Left kidney (tissue), 8 donors: ENCODE measurements around the gene RPL29. TPM values are rescaled to one million over a fixed set of nuclear protein-coding genes. Genes with fewer than 3 reads are reported as not detected.
A peak's percentile ranks its signal among the peaks of the same experiment; 100 is the strongest.
"Not testable (repeated sequence)": the region's sequence is repeated elsewhere in the genome, so short reads cannot be mapped to it uniquely, and the experiment has no call there.

ENCODE experiments used
- DNase-seq: peaks from one replicate; pipeline ENCODE4 v3.0.0-alpha.2; 2013
- long read RNA-seq, 8 donors: transcript quantifications; one replicate each; lab custom pipeline, GENCODE V29; 2026
- polyA plus RNA-seq: library from polyadenylated mRNA; unstranded; fragments of 120-200 nt; gene quantifications from one replicate; pipeline ENCODE4 v1.2.1, GENCODE V29; 2013; ENCODE audit not compliant: insufficient read length

The RPL29 gene
- 1,406 TPM for polyA plus RNA-seq
- long read RNA-seq, donor 1, transcript RPL29-206 (3 exons, 880 nt) = minor isoform, 6 of 888 reads
- long read RNA-seq, donor 1, transcript RPL29-201 (4 exons, 723 nt) = major isoform, 581 of 888 reads
- long read RNA-seq, donor 1, partial matches to known transcripts = 251 of 888 reads
- long read RNA-seq, donor 1, other reads (novel, unspliced or antisense) = 47 of 888 reads
- long read RNA-seq, donor 2, transcript RPL29-206 (3 exons, 880 nt) = minor isoform, 5 of 801 reads
- long read RNA-seq, donor 2, transcript RPL29-201 (4 exons, 723 nt) = major isoform, 560 of 801 reads
- long read RNA-seq, donor 2, partial matches to known transcripts = 179 of 801 reads
- long read RNA-seq, donor 2, other reads (novel, unspliced or antisense) = 54 of 801 reads
- long read RNA-seq, donor 3, transcript RPL29-201 (4 exons, 723 nt) = major isoform, 486 of 603 reads
- long read RNA-seq, donor 3, partial matches to known transcripts = 77 of 603 reads
- long read RNA-seq, donor 3, other reads (novel, unspliced or antisense) = 32 of 603 reads
- long read RNA-seq, donor 4, transcript RPL29-201 (4 exons, 723 nt) = major isoform, 102 of 143 reads
- long read RNA-seq, donor 4, partial matches to known transcripts = 27 of 143 reads
- long read RNA-seq, donor 4, other reads (novel, unspliced or antisense) = 12 of 143 reads
- long read RNA-seq, donor 5, transcript RPL29-206 (3 exons, 880 nt) = minor isoform, 8 of 1,691 reads
- long read RNA-seq, donor 5, transcript RPL29-201 (4 exons, 723 nt) = major isoform, 1,333 of 1,691 reads
- long read RNA-seq, donor 5, partial matches to known transcripts = 212 of 1,691 reads
- long read RNA-seq, donor 5, other reads (novel, unspliced or antisense) = 131 of 1,691 reads
- long read RNA-seq, donor 6, transcript RPL29-201 (4 exons, 723 nt) = major isoform, 456 of 619 reads
- long read RNA-seq, donor 6, partial matches to known transcripts = 111 of 619 reads
- long read RNA-seq, donor 6, other reads (novel, unspliced or antisense) = 47 of 619 reads
- long read RNA-seq, donor 7, transcript RPL29-206 (3 exons, 880 nt) = minor isoform, 8 of 1,301 reads
- long read RNA-seq, donor 7, transcript RPL29-201 (4 exons, 723 nt) = major isoform, 1,070 of 1,301 reads
- long read RNA-seq, donor 7, partial matches to known transcripts = 114 of 1,301 reads
- long read RNA-seq, donor 7, other reads (novel, unspliced or antisense) = 106 of 1,301 reads
- long read RNA-seq, donor 8, transcript RPL29-201 (4 exons, 723 nt) = major isoform, 273 of 355 reads
- long read RNA-seq, donor 8, partial matches to known transcripts = 57 of 355 reads
- long read RNA-seq, donor 8, other reads (novel, unspliced or antisense) = 23 of 355 reads

DNA sequence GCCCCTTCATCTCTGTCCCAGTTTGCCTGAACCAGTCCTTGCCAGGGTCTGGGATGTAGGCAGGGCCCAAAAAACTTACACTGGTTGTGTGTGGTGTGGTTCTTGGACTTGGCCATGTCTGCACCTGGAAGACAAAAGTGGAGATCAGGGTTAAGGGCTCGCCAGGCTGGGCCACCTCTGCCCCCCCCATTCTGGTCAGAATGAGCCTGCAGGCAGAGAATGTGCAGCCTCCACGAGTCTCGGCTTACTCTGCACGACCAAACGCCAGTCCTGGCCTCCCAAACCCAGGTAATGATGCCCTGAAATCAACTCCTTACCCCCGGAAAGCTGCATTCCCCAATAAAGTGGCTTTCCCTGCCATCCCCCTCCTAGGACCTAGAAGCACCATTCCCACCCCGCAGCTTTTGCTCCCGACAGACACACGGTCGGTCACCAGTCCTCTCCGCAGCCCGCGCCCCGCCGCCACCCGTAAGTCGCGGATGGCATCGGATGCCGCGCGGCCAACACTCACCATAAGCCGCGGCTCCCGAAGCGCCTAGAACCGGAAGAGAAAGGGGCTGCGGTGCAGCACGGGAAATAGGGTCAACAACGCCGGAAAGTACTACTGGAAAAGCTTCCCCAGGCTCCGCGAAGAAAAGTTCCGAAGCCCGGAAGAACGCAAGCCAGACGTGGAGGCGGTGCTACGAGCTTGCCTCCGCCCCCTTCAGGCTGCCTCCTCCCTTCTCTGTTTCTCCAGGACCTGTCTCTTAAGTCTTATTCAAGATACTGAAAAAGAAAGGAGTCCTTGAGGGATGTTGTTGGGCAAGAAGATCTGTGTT, at the start of gene RPL29:
TSS of gene RPL29 (minus strand) at position 550 of the 818 bp plus-strand sequence. CDS start at position 116, 434 bp downstream.
- peak; percentile 94 for DNase-seq

- no peak for DNase-seq
Measured at GRCh38 chr3:52044869-52045619, 49.3 kb upstream of the RPL29 start.

DNA sequence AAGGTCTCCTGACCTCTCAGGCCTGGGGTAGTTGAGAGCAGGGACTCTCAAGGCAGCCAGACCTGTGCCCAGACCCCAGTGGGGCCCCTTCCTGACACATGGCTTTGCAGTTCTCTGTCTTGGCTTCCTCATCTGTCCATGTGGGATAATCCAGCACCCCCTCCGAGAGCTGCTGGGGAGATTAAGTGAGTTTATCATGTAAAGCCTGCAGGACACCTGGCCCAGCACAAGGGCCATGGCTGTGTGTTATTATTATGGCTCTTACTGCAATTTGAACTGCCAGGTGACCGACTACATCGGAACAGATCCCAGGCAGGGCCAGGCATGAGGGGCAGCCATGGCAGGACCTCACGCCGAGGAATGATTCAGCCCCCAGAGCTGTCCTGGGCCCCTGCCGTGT, 48.1 kb upstream of the RPL29 start:
- no peak for DNase-seq

- DNase-seq = not testable (repeated sequence)
Measured at GRCh38 chr3:52043039-52043438, 47.3 kb upstream of the RPL29 start.

DNA sequence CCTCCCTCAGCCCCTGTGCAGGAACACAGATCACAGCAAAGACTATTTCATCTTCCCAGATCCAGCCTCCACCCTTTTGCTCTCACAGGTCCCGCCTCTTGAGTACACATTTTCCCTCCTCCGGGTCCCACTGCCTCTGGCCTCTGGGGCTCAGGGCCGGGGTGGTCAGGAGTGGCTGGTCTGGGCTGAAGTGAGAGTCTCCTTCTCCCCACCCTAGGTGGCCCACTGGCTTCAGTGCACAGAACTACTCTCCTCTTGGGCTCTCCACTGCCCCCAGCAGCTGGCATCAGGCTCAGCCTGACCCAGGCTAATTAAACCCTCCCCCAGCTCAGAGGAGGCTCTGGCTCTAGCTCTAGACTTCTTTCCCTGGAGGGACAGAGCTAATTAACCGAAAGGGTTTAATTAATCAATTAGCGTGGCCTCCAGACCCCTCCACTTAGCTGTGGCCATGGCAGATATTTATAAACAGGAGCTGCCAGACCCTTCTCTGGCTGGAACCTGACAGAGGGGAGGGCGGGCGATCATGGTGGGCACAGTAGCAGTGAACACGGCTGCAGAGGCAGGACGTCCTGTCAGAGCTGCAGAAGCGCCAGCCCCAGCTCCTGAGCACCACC, 45.5 kb upstream of the RPL29 start:
- DNase-seq = no peak

- DNase-seq = no peak
Measured at GRCh38 chr3:52040600-52040999, 44.9 kb upstream of the RPL29 start.

DNA sequence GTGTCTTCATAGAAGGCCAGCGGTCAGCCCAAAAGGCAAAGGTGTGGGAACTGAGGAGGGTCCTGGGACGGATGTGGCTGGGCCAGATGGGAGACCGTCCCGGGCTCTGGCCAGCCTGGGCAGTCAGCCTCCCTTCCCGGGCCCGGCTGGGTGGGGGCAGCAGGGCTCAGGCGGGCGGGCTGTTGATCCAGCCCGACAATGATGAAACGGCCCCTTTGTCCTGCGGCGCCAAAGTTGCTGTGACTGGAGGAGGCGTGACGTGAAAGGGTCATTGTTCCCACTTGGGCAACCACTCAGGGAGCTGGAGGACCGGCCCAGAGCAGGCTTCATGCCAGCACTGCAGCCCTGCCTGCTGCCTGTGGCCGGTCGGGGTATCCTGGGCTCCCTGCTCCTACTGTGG, 44.2 kb upstream of the RPL29 start:
- DNase-seq = no peak

- no peak for DNase-seq
Measured at GRCh38 chr3:52039426-52039825, 43.7 kb upstream of the RPL29 start.

- no peak for DNase-seq
Measured at GRCh38 chr3:52038227-52038626, 42.5 kb upstream of the RPL29 start.

DNA sequence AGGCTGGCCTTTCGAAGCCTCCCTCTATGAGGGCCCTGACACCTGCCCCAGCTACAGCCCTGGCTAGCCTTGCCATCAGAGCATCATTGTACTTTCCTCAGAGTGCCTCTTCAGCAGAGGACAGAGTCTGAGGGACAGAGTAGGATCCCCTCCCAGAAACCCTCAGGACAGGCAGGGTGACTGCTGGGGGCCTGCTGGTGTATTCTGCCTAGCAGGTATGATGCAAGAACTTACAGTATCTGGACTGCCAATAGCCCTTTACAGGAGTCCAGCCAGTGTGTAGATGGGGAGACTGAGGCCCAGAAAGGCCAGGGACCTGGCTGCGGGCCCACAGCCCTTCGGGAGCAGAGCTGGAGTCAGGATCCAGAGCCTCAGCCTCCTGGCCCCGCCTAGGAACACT, 41.6 kb upstream of the RPL29 start:
- no peak for DNase-seq

DNA sequence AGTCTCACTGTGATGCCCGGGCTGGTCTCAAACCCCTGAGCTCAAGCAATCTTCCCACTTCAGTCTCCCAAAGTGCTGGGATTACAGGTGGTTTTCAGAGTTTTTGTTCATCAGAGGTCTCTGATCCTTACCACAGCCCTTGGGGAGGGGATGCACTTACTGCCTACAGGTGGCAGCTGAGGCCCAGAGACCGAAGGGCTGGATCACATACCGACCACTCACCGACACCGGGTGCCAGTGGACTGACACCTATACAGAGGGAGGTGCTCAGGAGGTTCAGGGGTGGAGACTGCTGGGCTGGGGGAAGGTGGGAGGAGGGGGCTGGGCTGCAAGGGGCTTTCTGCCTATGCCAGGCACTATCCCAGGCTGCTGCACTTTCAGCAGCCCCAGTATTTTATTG, 41.1 kb upstream of the RPL29 start:
- DNase-seq = no peak

DNA sequence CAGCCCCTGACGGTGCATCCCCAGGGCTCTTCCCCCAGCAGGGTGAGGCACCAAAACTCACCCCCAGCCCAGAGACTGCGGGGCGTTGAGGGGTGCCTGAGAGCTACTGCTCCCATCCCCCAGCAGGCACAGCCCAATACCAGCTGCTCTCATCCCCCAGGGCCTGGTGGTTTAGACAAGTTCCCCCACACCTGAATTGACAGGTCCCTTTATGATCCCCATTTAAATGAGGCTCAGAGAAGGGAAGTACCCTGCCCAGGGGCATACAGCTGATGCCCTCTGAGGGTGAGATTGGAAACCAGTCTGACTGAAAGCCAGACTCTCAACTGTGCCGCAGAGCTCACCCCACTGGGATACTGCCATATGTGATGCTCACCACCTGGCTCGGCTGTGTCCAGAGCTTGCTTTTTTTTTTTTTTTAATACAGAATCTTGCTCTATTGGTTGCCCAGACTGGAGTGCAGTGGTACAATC, 40.6 kb upstream of the RPL29 start:
- no peak for DNase-seq

DNA sequence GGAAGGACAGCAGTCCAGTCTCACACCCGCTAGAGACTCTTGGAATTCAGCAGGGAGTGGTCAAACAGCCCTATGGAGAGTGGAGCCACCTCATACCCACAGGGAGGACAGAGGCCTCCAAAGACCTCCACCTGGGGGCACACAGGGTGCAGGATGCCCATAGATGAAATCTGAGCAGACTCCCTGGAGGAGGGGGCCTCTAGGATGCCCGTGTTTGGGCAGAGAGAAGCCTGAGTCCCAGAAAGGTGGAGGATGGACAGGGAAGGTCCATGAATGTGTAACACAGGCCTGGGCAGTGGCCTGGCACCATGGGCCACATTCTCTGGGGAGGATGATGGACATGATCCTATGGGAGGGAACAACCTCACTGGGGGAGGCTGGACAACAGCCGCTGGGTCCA, 39.0 kb upstream of the RPL29 start:
- no peak for DNase-seq

GRCh38 chr3:52034212-52034611, 38.5 kb upstream of the RPL29 start:
- DNase-seq = no peak

GRCh38 chr3:52033748-52034147, 38.1 kb upstream of the RPL29 start:
- not testable (repeated sequence) for DNase-seq

GRCh38 chr3:52032702-52033408, 37.2 kb upstream of the RPL29 start:
- no peak for DNase-seq

DNA sequence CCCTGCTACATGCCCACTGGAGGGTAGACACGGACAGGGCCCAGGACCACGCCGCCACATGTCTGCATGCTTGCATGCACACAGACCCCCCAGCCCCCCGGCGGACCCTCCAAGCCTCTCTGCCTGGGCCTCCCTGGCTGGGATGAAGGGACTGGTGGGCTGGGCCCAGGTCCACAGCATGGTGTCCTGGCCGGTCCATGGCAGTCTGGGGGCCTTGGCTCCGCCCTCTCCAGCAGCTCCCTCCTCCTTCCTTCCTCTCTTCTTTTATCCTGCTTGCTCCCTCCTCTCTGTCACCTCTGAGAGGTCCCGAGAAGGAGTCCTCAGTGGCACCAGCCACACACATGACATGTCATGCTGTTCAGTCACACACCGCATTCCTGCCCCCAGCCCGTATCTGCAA, 36.2 kb upstream of the RPL29 start:
- DNase-seq = no peak

GRCh38 chr3:52030714-52031310, 35.1 kb upstream of the RPL29 start:
- no peak for DNase-seq

GRCh38 chr3:52029535-52029934, 33.8 kb upstream of the RPL29 start:
- DNase-seq = no peak
